H1 (cell line): Measurements from ENCODE around the gene RMRP. TPM values are rescaled to one million over a fixed set of nuclear protein-coding genes. Genes with fewer than 3 reads are reported as not detected.

ENCODE experiments used
- CTCF ChIA-PET: fragments of 300-600 bp; sonication (Branson Sonifier 250); formaldehyde crosslinking; loops from one replicate; lab custom pipeline; 2021; ENCODE audit not compliant: partially characterized antibody; lab: Charles Lee
- POLR2A ChIA-PET: fragments of 300-600 bp; sonication (Branson Sonifier 250); formaldehyde crosslinking; loops from one replicate; lab custom pipeline; 2021; ENCODE audit warnings: inconsistent platforms; ENCODE audit not compliant: partially characterized antibody; lab: Charles Lee
- DNase-seq, 2 experiments: peaks; one replicate each; pipeline versions ENCODE4 v3.0.0 to v3.0.0-alpha.2; 2010 to 2022; ENCODE audit warnings: low spot score in 2 of 2, low read depth in 1 of 2, mixed read lengths in 1 of 2
- FAIRE-seq: peaks from 2 replicates; lab custom pipeline; 2011; peaks lifted over from hg19 to GRCh38; lab: Jason Lieb, UNC
- H2AFZ ChIP-seq: 2 replicates; pipeline ENCODE4 v1.8.1; 2012; ENCODE audit warnings: low read length, inconsistent platforms
- H2AK5ac ChIP-seq: 2 replicates; pipeline ENCODE4 v1.6.1; 2013; ENCODE audit warnings: low read depth, low read length
- H2BK120ac ChIP-seq: replicated peaks from 2 replicates; pipeline ENCODE3; 2013; ENCODE audit warnings: low read depth, low read length, inconsistent platforms
- H2BK12ac ChIP-seq: 2 replicates; pipeline ENCODE4 v1.6.1; 2013; ENCODE audit warnings: low read depth, low read length
- H2BK15ac ChIP-seq: 2 replicates; pipeline ENCODE4 v1.6.1; 2013; ENCODE audit warnings: low read length
- H2BK20ac ChIP-seq: 2 replicates; pipeline ENCODE4 v1.6.1; 2013; ENCODE audit warnings: low read length
- H2BK5ac ChIP-seq: 2 replicates; pipeline ENCODE4 v1.6.1; 2013; ENCODE audit warnings: low read depth, low read length
- H3K14ac ChIP-seq: 2 replicates; pipeline ENCODE4 v1.6.1; 2013; ENCODE audit warnings: inconsistent platforms; ENCODE audit not compliant: insufficient read length
- H3K18ac ChIP-seq: 2 replicates; pipeline ENCODE4 v1.6.1; 2013; ENCODE audit warnings: low read length; ENCODE audit errors: extremely low read depth
- H3K23ac ChIP-seq: 2 replicates; pipeline ENCODE4 v1.6.1; 2013; ENCODE audit warnings: inconsistent platforms; ENCODE audit not compliant: insufficient read length
- H3K23me2 ChIP-seq: 2 replicates; pipeline ENCODE4 v1.6.1; 2013; ENCODE audit warnings: low read depth, low read length
- H3K27ac ChIP-seq: 2 replicates; pipeline ENCODE4 v1.6.1; 2011; ENCODE audit warnings: low read depth, low read length, inconsistent platforms
- H3K27me3 ChIP-seq, 4 experiments: replicated peaks in 1 of 4; 1 replicate in 1 of 4; 2 replicates in 3 of 4; pipeline versions ENCODE4 v1.6.1 to v1.8.1; 2011 to 2013; ENCODE audit warnings: low read length in 3 of 4, mild to moderate bottlenecking in 3 of 4, inconsistent platforms in 2 of 4, mixed read lengths in 2 of 4, moderate library complexity in 1 of 4; ENCODE audit not compliant: control insufficient read depth in 3 of 4, insufficient read depth in 3 of 4; ENCODE audit errors: extremely low read depth in 1 of 4
- H3K36me3 ChIP-seq, 4 experiments: 2 replicates each; pipeline versions ENCODE4 v1.6.1 to v1.8.1; 2011 to 2013; ENCODE audit warnings: mild to moderate bottlenecking in 4 of 4, low read length in 3 of 4, moderate library complexity in 2 of 4, control low read depth in 1 of 4, inconsistent platforms in 1 of 4; ENCODE audit not compliant: insufficient read depth in 4 of 4, control insufficient read depth in 2 of 4
- H3K4ac ChIP-seq: replicated peaks from 2 replicates; pipeline ENCODE3; 2013; ENCODE audit warnings: low read length, low read depth, mixed read lengths, inconsistent platforms; ENCODE audit not compliant: insufficient read length
- H3K4me1 ChIP-seq, 4 experiments: replicated peaks in 1 of 4; 1 replicate in 1 of 4; 2 replicates in 3 of 4; pipeline versions ENCODE4 v1.6.1 to v1.8.1; 2011 to 2013; ENCODE audit warnings: low read length in 3 of 4, inconsistent platforms in 2 of 4, mixed read lengths in 1 of 4; ENCODE audit not compliant: insufficient read depth in 4 of 4, control insufficient read depth in 3 of 4
- H3K4me2 ChIP-seq, 2 experiments: 2 replicates each; pipeline versions ENCODE4 v1.6.1 to v1.8.1; 2011 to 2013; ENCODE audit warnings: low read depth in 2 of 2, low read length in 2 of 2, control low read depth in 1 of 2, inconsistent platforms in 1 of 2, mild to moderate bottlenecking in 1 of 2; ENCODE audit not compliant: insufficient read depth in 1 of 2
- H3K4me3 ChIP-seq, 4 experiments: fragments of 200-600, 300-600 bp in 1 of 4; sonication (generic), shearing (Covaris generic), sonication (Bioruptor Twin) in 1 of 4; 2 replicates each; pipeline versions ENCODE4 v1.5.1 to v1.8.1; 2011 to 2016; ENCODE audit warnings: low read length in 4 of 4, low read depth in 3 of 4, control low read depth in 2 of 4, inconsistent platforms in 2 of 4, mild to moderate bottlenecking in 2 of 4, mixed read lengths in 1 of 4, moderate library complexity in 1 of 4; ENCODE audit not compliant: insufficient read depth in 2 of 4; ENCODE audit errors: extremely low read depth in 1 of 4
- H3K56ac ChIP-seq: replicated peaks from 2 replicates; pipeline ENCODE3; 2013; ENCODE audit warnings: low read depth, mild to moderate bottlenecking, mixed read lengths, low read length, inconsistent platforms; ENCODE audit not compliant: insufficient read length
- H3K79me1 ChIP-seq: 2 replicates; pipeline ENCODE4 v1.6.1; 2013; ENCODE audit warnings: low read depth, low read length, control low read depth
- H3K79me2 ChIP-seq, 2 experiments: 2 replicates each; pipeline versions ENCODE4 v1.6.1 to v1.8.1; 2012 to 2013; ENCODE audit warnings: low read length in 2 of 2, mild to moderate bottlenecking in 2 of 2, inconsistent platforms in 1 of 2; ENCODE audit not compliant: insufficient read depth in 2 of 2, control insufficient read depth in 1 of 2
- H3K9ac ChIP-seq, 4 experiments: replicated peaks in 1 of 4; 1 replicate in 1 of 4; 2 replicates in 3 of 4; pipeline versions ENCODE4 v1.6.1 to v1.8.1; 2011 to 2013; ENCODE audit warnings: low read depth in 3 of 4, low read length in 3 of 4, control low read depth in 2 of 4, mild to moderate bottlenecking in 2 of 4, moderate library complexity in 2 of 4, inconsistent platforms in 1 of 4; ENCODE audit errors: extremely low read depth in 1 of 4
- H3K9me3 ChIP-seq, 2 experiments: 2 replicates each; pipeline versions ENCODE4 v1.6.1 to v1.8.1; 2012 to 2013; ENCODE audit warnings: mild to moderate bottlenecking in 2 of 2, moderate library complexity in 2 of 2, control low read depth in 1 of 2, inconsistent platforms in 1 of 2, low read depth in 1 of 2, low read length in 1 of 2, mixed read lengths in 1 of 2; ENCODE audit not compliant: insufficient read depth in 2 of 2
- H4K20me1 ChIP-seq, 2 experiments: replicated peaks in 1 of 2; 2 replicates each; pipeline versions ENCODE3 to v1.8.1; 2011 to 2013; ENCODE audit warnings: inconsistent platforms in 2 of 2, low read length in 2 of 2, mild to moderate bottlenecking in 1 of 2; ENCODE audit not compliant: insufficient read depth in 2 of 2, control insufficient read depth in 1 of 2
- H4K5ac ChIP-seq: 2 replicates; pipeline ENCODE4 v1.6.1; 2013; ENCODE audit warnings: low read length, low read depth, mixed read lengths, inconsistent platforms; ENCODE audit not compliant: insufficient read length
- H4K8ac ChIP-seq: 2 replicates; pipeline ENCODE4 v1.8.0; 2013; ENCODE audit warnings: mild to moderate bottlenecking, moderate library complexity, low read length, inconsistent platforms; ENCODE audit not compliant: insufficient read depth; ENCODE audit errors: extremely low read depth
- H4K91ac ChIP-seq: replicated peaks from 2 replicates; pipeline ENCODE3; 2013; ENCODE audit warnings: low read length, mixed read lengths, inconsistent platforms; ENCODE audit not compliant: insufficient read length
- CEBPB ChIP-seq: IDR thresholded peaks from 2 replicates; pipeline ENCODE4 v1.6.1; 2012; ENCODE audit warnings: low read depth, low read length
- MAFK ChIP-seq: IDR thresholded peaks from 2 replicates; pipeline ENCODE4 v1.6.1; 2012; ENCODE audit warnings: low read depth, mild to moderate bottlenecking, improper control_type of control experiment, low read length
- SIRT6 ChIP-seq: IDR thresholded peaks from one replicate; pipeline ENCODE4 v1.7.1; 2012; ENCODE audit warnings: low read length, inconsistent platforms
- YY1 ChIP-seq: IDR thresholded peaks from 2 replicates; pipeline ENCODE4 v1.6.1; 2011; ENCODE audit warnings: low read depth, mild to moderate bottlenecking, low read length
- WGBS, 2 experiments: shearing (Covaris generic) in 1 of 2; methylation state at CpG; one replicate each; pipeline versions ENCODE4 v1.1.6 to v1.1.7; 2013 to 2015; ENCODE audit warnings: low lambda C conversion rate in 2 of 2, mixed read lengths in 2 of 2, inconsistent platforms in 1 of 2, low coverage in 1 of 2, missing lambda C conversion rate in 1 of 2; ENCODE audit not compliant: insufficient replicate concordance in 2 of 2, insufficient coverage in 1 of 2, insufficient read length in 1 of 2; ENCODE audit errors: extremely low coverage in 1 of 2, missing lambda C conversion rate in 1 of 2; 5-methylcytosine and 5-hydroxymethylcytosine counted together
- polyA plus RNA-seq, 7 experiments: library from polyadenylated mRNA; depleted of rRNA in 3 of 7; stranded (reverse) in 5 of 7; unstranded in 2 of 7; fragments of >200 nt in 5 of 7; fragments of 200-250 nt in 2 of 7; gene quantifications; 1 replicate in 5 of 7; 2 replicates in 1 of 7; 4 replicates in 1 of 7; pipeline versions ENCODE4 v1.2.1 to v1.2.3, GENCODE V29; 2011 to 2013; ENCODE audit warnings: missing spikeins in 2 of 7, mixed read lengths in 2 of 7
- total RNA-seq: library from RNA; stranded (reverse); fragmentation: NEBNext Ultra II Directional; extraction: Animal tissue kit (Norgen Biotek cat#: 25700); gene quantifications from 2 replicates; pipeline ENCODE4 v1.2.1, GENCODE V29; 2021

The RMRP gene
- total and polyA plus RNA-seq, 2 of the 8 experiments (the other 6 are each of a cell fraction or from before 2014, with no cell fraction given): 169 to 14,987 TPM

DNA sequence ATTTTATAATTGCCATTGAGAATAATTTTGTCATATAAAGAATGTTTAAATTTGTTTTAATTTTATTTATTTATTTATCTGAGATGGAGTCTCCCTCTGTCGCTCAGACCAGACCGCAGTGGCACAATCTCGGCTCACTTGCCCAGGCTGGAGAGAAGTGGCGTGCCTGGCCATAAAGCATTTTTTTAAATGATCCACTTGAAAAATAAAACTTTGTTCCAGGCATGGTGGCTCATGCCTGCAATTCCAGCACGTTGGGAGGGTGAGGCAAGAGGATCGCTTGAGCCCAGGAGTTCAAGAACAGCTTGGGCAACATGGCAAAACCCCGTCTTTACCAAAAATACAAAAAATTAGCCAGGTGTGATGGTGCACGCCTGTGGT is 5.0 kb downstream of the RMRP start:
- H2AK5ac ChIP-seq: no peak overlapping the region
- H3K4me3 ChIP-seq: no peak overlapping the region
- no peak overlapping the region for H2AFZ ChIP-seq
- no peak overlapping the region for H2BK15ac ChIP-seq
- peaks cover 8% of the 10 kb centered on the region for H3K23me2 ChIP-seq
- no peak overlapping the region for H2BK12ac ChIP-seq
- 86% methylated on average over 8 of the region's 8 CpGs; no CpG with 5 or more reads in 1 of the 2 experiments for WGBS, 2 experiments
- H4K5ac ChIP-seq: no peak overlapping the region
- no peak overlapping the region for H3K56ac ChIP-seq
- TF ChIP-seq YY1 (no peak), CEBPB (no peak), SIRT6 (no peak), MAFK (no peak)
- TF ChIP-seq, all 59 proteins: peak for 0
- H3K23ac ChIP-seq: no peak overlapping the region
- no peak overlapping the region for H2BK5ac ChIP-seq
- FAIRE-seq (no peak), DNase-seq (no peak)
- no peak overlapping the region for H2BK120ac ChIP-seq
- H3K4me1 ChIP-seq: peaks cover 2 to 17% (median 12%) of the 10 kb centered on the region in 4 experiments; a peak in 6 of 7 replicates
- H4K91ac ChIP-seq: no peak overlapping the region
- no peak overlapping the region for H3K4ac ChIP-seq
- H3K14ac ChIP-seq: no peak overlapping the region
- POLR2A ChIA-PET: interaction anchor here (0.8 to 1.4 kb wide), 2 partner anchors 31 to 49 kb away, joined by 3 read pairs; no protein-coding TSS in a partner anchor
- H2BK20ac ChIP-seq: no peak overlapping the region
- H3K36me3 ChIP-seq: no peaks in the 10 kb centered on the region
- no peaks in the 10 kb centered on the region for H3K9me3 ChIP-seq
- no peaks in the 10 kb centered on the region for H3K79me2 ChIP-seq
- H3K9ac ChIP-seq: no peak overlapping the region
- no peak overlapping the region for H3K27ac ChIP-seq
- H4K20me1 ChIP-seq: no peaks in the 10 kb centered on the region
- H3K79me1 ChIP-seq: no peaks in the 10 kb centered on the region
- H3K27me3 ChIP-seq: peaks cover 0 to 7% (median 0%) of the 10 kb centered on the region in 4 experiments; a peak in 1 of 7 replicates
- H4K8ac ChIP-seq: no peak overlapping the region
- no peak overlapping the region for H3K4me2 ChIP-seq
- no peak overlapping the region for H3K18ac ChIP-seq
- CTCF ChIA-PET: interaction anchor here (15.9 kb wide), 1 partner anchor 40 kb away, joined by 347 read pairs; the partner anchor contains the start of gene TPM2
